BLaER1 (cell line): Measurements from ENCODE around the gene TBC1D19.

Experiments
- H3K27ac ChIP-seq: shearing (Covaris generic); formaldehyde crosslinking; 2 replicates; pipeline ENCODE4 v1.8.1; 2022
- H3K27me3 ChIP-seq: shearing (Covaris generic); formaldehyde crosslinking; 2 replicates; pipeline ENCODE4 v1.8.1; 2022
- H3K36me3 ChIP-seq: shearing (Covaris generic); formaldehyde crosslinking; 2 replicates; pipeline ENCODE4 v1.8.1; 2022
- H3K4me1 ChIP-seq: shearing (Covaris generic); formaldehyde crosslinking; 2 replicates; pipeline ENCODE4 v1.8.1; 2022
- H3K4me2 ChIP-seq: shearing (Covaris generic); formaldehyde crosslinking; 2 replicates; pipeline ENCODE4 v1.8.1; 2022
- H3K4me3 ChIP-seq: shearing (Covaris generic); formaldehyde crosslinking; 2 replicates; pipeline ENCODE4 v1.8.1; 2022
- H3K9ac ChIP-seq: shearing (Covaris generic); formaldehyde crosslinking; 2 replicates; pipeline ENCODE4 v1.8.1; 2022
- H3K9me3 ChIP-seq: shearing (Covaris generic); formaldehyde crosslinking; 2 replicates; pipeline ENCODE4 v1.8.1; 2022
- H4K20me1 ChIP-seq: shearing (Covaris generic); formaldehyde crosslinking; 2 replicates; pipeline ENCODE4 v1.8.1; 2022
- Cebpa-rat ChIP-seq: shearing (Covaris generic); IDR thresholded peaks from 2 replicates; pipeline ENCODE4 v1.8.1; 2022

TBC1D19 gene

GRCh38 chr4:26594778-26595177 lies 10.9 kb downstream of the TBC1D19 start:
- H3K4me2 ChIP-seq, result no peak overlapping the region
- no peak overlapping the region for H3K9ac ChIP-seq
- H3K9me3 ChIP-seq, result no peaks in the 10 kb centered on the region
- TF ChIP-seq Cebpa-rat, result no peak
- H3K27ac ChIP-seq, result no peak overlapping the region
- H3K27me3 ChIP-seq, result no peaks in the 10 kb centered on the region
- H4K20me1 ChIP-seq, result no peaks in the 10 kb centered on the region
- no peak overlapping the region for H3K4me3 ChIP-seq
- H3K36me3 ChIP-seq, result no peaks in the 10 kb centered on the region
- H3K4me1 ChIP-seq, result no peaks in the 10 kb centered on the region

- H3K4me3 ChIP-seq, result no peak overlapping the region
- H3K4me1 ChIP-seq, result no peaks in the 10 kb centered on the region
- no peaks in the 10 kb centered on the region for H3K36me3 ChIP-seq
- H3K9me3 ChIP-seq, result no peaks in the 10 kb centered on the region
- no peak overlapping the region for H3K4me2 ChIP-seq
- no peak overlapping the region for H3K9ac ChIP-seq
- TF ChIP-seq Cebpa-rat, result no peak
- no peaks in the 10 kb centered on the region for H4K20me1 ChIP-seq
- no peak overlapping the region for H3K27ac ChIP-seq
- no peaks in the 10 kb centered on the region for H3K27me3 ChIP-seq
Measured at GRCh38 chr4:26596843-26597242, 13.0 kb downstream of the TBC1D19 start.

- TF ChIP-seq Cebpa-rat, result no peak
- H3K36me3 ChIP-seq, result no peaks in the 10 kb centered on the region
- no peaks in the 10 kb centered on the region for H4K20me1 ChIP-seq
Measured at GRCh38 chr4:26601204-26601603, 17.3 kb downstream of the TBC1D19 start.

GRCh38 chr4:26607776-26608175 lies 23.9 kb downstream of the TBC1D19 start:
- Histone ChIP-seq H3K27ac (no peak overlapping the region), H3K4me2 (no peak overlapping the region)
- TF ChIP-seq Cebpa-rat, result no peak

More at GRCh38 chr4:26601204-26601603, 17.3 kb downstream of the TBC1D19 start:
- no peak overlapping the region for H3K4me2 ChIP-seq
- no peak overlapping the region for H3K9ac ChIP-seq
- no peak overlapping the region for H3K4me3 ChIP-seq
- H3K27me3 ChIP-seq, result no peaks in the 10 kb centered on the region
- no peak overlapping the region for H3K27ac ChIP-seq
- no peaks in the 10 kb centered on the region for H3K4me1 ChIP-seq
- no peaks in the 10 kb centered on the region for H3K9me3 ChIP-seq

GRCh38 chr4:26609391-26609790 lies 25.5 kb downstream of the TBC1D19 start:
- Histone ChIP-seq H3K4me3 (no peak overlapping the region), H3K27ac (no peak overlapping the region), H3K27me3 (no peaks in the 10 kb centered on the region), H3K9me3 (no peaks in the 10 kb centered on the region), H3K9ac (no peak overlapping the region), H3K4me1 (peaks cover 13% of the 10 kb centered on the region; the same call in 1 of the 2 replicates), H3K36me3 (no peaks in the 10 kb centered on the region), H3K4me2 (no peak overlapping the region), H4K20me1 (no peaks in the 10 kb centered on the region)
- no peak for TF ChIP-seq Cebpa-rat

More at GRCh38 chr4:26607776-26608175, 23.9 kb downstream of the TBC1D19 start:
- no peak overlapping the region for H3K9ac ChIP-seq
- no peaks in the 10 kb centered on the region for H3K36me3 ChIP-seq
- no peaks in the 10 kb centered on the region for H4K20me1 ChIP-seq
- no peak overlapping the region for H3K4me3 ChIP-seq
- peaks cover 13% of the 10 kb centered on the region; the same call in 1 of the 2 replicates for H3K4me1 ChIP-seq
- H3K9me3 ChIP-seq, result no peaks in the 10 kb centered on the region
- no peaks in the 10 kb centered on the region for H3K27me3 ChIP-seq

GRCh38 chr4:26609868-26610267 lies 26.0 kb downstream of the TBC1D19 start:
- Histone ChIP-seq H3K27ac (no peak overlapping the region), H3K9me3 (no peaks in the 10 kb centered on the region), H3K4me2 (no peak overlapping the region), H3K36me3 (no peaks in the 10 kb centered on the region), H3K27me3 (no peaks in the 10 kb centered on the region), H4K20me1 (no peaks in the 10 kb centered on the region), H3K9ac (no peak overlapping the region), H3K4me3 (no peak overlapping the region), H3K4me1 (peaks cover 13% of the 10 kb centered on the region; the same call in 1 of the 2 replicates)
- TF ChIP-seq Cebpa-rat, result no peak

GRCh38 chr4:26611372-26611771 lies 27.5 kb downstream of the TBC1D19 start:
- peaks cover 13% of the 10 kb centered on the region; the same call in 1 of the 2 replicates for H3K4me1 ChIP-seq

GRCh38 chr4:26611885-26612284 lies 28.0 kb downstream of the TBC1D19 start:
- Histone ChIP-seq H3K9me3 (no peaks in the 10 kb centered on the region), H3K4me2 (peak overlapping the region; percentile 3; the same call in 1 of the 2 replicates), H3K4me1 (peaks cover 13% of the 10 kb centered on the region; the same call in 1 of the 2 replicates), H3K4me3 (no peak overlapping the region), H3K9ac (no peak overlapping the region), H3K36me3 (no peaks in the 10 kb centered on the region), H3K27me3 (no peaks in the 10 kb centered on the region), H3K27ac (no peak overlapping the region), H4K20me1 (no peaks in the 10 kb centered on the region)
- TF ChIP-seq Cebpa-rat, result no peak

More at GRCh38 chr4:26611372-26611771, 27.5 kb downstream of the TBC1D19 start:
- no peaks in the 10 kb centered on the region for H3K36me3 ChIP-seq
- H3K27me3 ChIP-seq, result no peaks in the 10 kb centered on the region
- H4K20me1 ChIP-seq, result no peaks in the 10 kb centered on the region
- H3K27ac ChIP-seq, result no peak overlapping the region
- H3K4me3 ChIP-seq, result no peak overlapping the region
- H3K9me3 ChIP-seq, result no peaks in the 10 kb centered on the region
- no peak overlapping the region for H3K9ac ChIP-seq
- H3K4me2 ChIP-seq, result peak overlapping the region; percentile 3; the same call in 1 of the 2 replicates
- no peak for TF ChIP-seq Cebpa-rat

GRCh38 chr4:26613237-26613636 lies 29.4 kb downstream of the TBC1D19 start:
- no peaks in the 10 kb centered on the region for H3K9me3 ChIP-seq
- TF ChIP-seq Cebpa-rat, result no peak
- no peaks in the 10 kb centered on the region for H3K27me3 ChIP-seq
- no peaks in the 10 kb centered on the region for H4K20me1 ChIP-seq
- no peak overlapping the region for H3K4me3 ChIP-seq
- H3K4me2 ChIP-seq, result no peak overlapping the region
- H3K4me1 ChIP-seq, result peaks cover 13% of the 10 kb centered on the region; the same call in 1 of the 2 replicates
- H3K36me3 ChIP-seq, result no peaks in the 10 kb centered on the region
- no peak overlapping the region for H3K9ac ChIP-seq
- H3K27ac ChIP-seq, result no peak overlapping the region

GRCh38 chr4:26613735-26614134 lies 29.9 kb downstream of the TBC1D19 start:
- Histone ChIP-seq H4K20me1 (no peaks in the 10 kb centered on the region), H3K27me3 (no peaks in the 10 kb centered on the region), H3K36me3 (no peaks in the 10 kb centered on the region), H3K9me3 (no peaks in the 10 kb centered on the region), H3K4me2 (no peak overlapping the region), H3K4me3 (no peak overlapping the region), H3K27ac (no peak overlapping the region), H3K4me1 (peaks cover 13% of the 10 kb centered on the region; the same call in 1 of the 2 replicates), H3K9ac (no peak overlapping the region)
- TF ChIP-seq Cebpa-rat, result no peak

- H3K27me3 ChIP-seq, result no peaks in the 10 kb centered on the region
- H3K4me3 ChIP-seq, result no peak overlapping the region
- no peak overlapping the region for H3K9ac ChIP-seq
- H3K9me3 ChIP-seq, result no peaks in the 10 kb centered on the region
- no peak overlapping the region for H3K27ac ChIP-seq
- H3K4me1 ChIP-seq, result no peaks in the 10 kb centered on the region
- no peak for TF ChIP-seq Cebpa-rat
- no peaks in the 10 kb centered on the region for H4K20me1 ChIP-seq
- no peaks in the 10 kb centered on the region for H3K36me3 ChIP-seq
- no peak overlapping the region for H3K4me2 ChIP-seq
Measured at GRCh38 chr4:26619784-26620183, 35.9 kb downstream of the TBC1D19 start.
